Neural cell (in vitro differentiated cells): ENCODE data around the gene TRAF2. TPM values are rescaled to one million over a fixed set of nuclear protein-coding genes. Genes with fewer than 3 reads are reported as not detected.

Experiments
- H2AFZ ChIP-seq: fragments of 200-600, 300-800 bp; sonication (generic), shearing (Covaris generic); 2 replicates; pipeline ENCODE4 v1.6.0; 2014; ENCODE audit warnings: low read depth, mild to moderate bottlenecking, antibody characterized with exemption, low read length, moderate library complexity
- H3F3A ChIP-seq: fragments of 200-600 bp; shearing (Covaris generic); 2 replicates; pipeline ENCODE4 v1.6.1; 2016; ENCODE audit warnings: mild to moderate bottlenecking, moderate library complexity, mixed read lengths, antibody characterized with exemption, low read length; ENCODE audit not compliant: insufficient read depth, poor library complexity, severe bottlenecking
- H3K27ac ChIP-seq: fragments of 200-600, 300-800 bp; sonication (generic), shearing (Covaris generic); 2 replicates; pipeline ENCODE4 v1.5.1; 2014; ENCODE audit warnings: mild to moderate bottlenecking, low read length, moderate library complexity
- H3K27me3 ChIP-seq: fragments of 300-800, 200-600 bp; sonication (generic), shearing (Covaris generic); 2 replicates; pipeline ENCODE4 v1.6.0; 2014; ENCODE audit warnings: mild to moderate bottlenecking, low read depth, low read length, moderate library complexity; ENCODE audit not compliant: insufficient read depth
- H3K36me3 ChIP-seq: fragments of 300-800, 200-600 bp; sonication (generic), shearing (Covaris generic); 2 replicates; pipeline ENCODE4 v1.5.1; 2014; ENCODE audit warnings: mild to moderate bottlenecking, antibody characterized with exemption, low read length, moderate library complexity; ENCODE audit not compliant: insufficient read depth
- H3K4me2 ChIP-seq: fragments of 300-800, 200-600 bp; sonication (generic), shearing (Covaris generic); 2 replicates; pipeline ENCODE4 v1.6.0; 2014; ENCODE audit warnings: mild to moderate bottlenecking, low read length
- H3K4me3 ChIP-seq: fragments of 300-800, 200-600 bp; sonication (generic), shearing (Covaris generic); 2 replicates; pipeline ENCODE4 v1.5.1; 2014; ENCODE audit warnings: mild to moderate bottlenecking, low read length, moderate library complexity
- H3K79me2 ChIP-seq: fragments of 200-600 bp; shearing (Covaris generic); replicated peaks from 2 replicates; pipeline ENCODE4 v1.6.0; 2014; ENCODE audit warnings: mild to moderate bottlenecking, low read length, moderate library complexity; ENCODE audit not compliant: insufficient read depth
- H3K9ac ChIP-seq: fragments of 300-800, 200-600 bp; sonication (generic), shearing (Covaris generic); 2 replicates; pipeline ENCODE4 v1.6.1; 2016; ENCODE audit warnings: mild to moderate bottlenecking, low read length, mixed read lengths
- H3K9me2 ChIP-seq: fragments of 200-600 bp; shearing (Covaris generic); 2 replicates; pipeline ENCODE4 v1.6.1; 2016; ENCODE audit warnings: mild to moderate bottlenecking, low read length, mixed read lengths; ENCODE audit not compliant: insufficient read depth
- H3K9me3 ChIP-seq: fragments of 200-600, 300-800 bp; sonication (generic), shearing (Covaris generic); 2 replicates; pipeline ENCODE4 v1.6.1; 2016; ENCODE audit warnings: mild to moderate bottlenecking, mixed run types, low read length, moderate library complexity, mixed read lengths
- H4K20me1 ChIP-seq: fragments of 200-600 bp; shearing (Covaris generic); 2 replicates; pipeline ENCODE4 v1.6.1; 2016; ENCODE audit warnings: mild to moderate bottlenecking, mixed run types; ENCODE audit not compliant: insufficient read depth
- EP300 ChIP-seq: fragments of 450-650 bp; conservative IDR thresholded peaks from 2 replicates; pipeline ENCODE4 v1.6.1; 2014; ENCODE audit warnings: antibody characterized with exemption, mild to moderate bottlenecking, moderate library complexity; ENCODE audit not compliant: poor library complexity, severe bottlenecking
- EZH2 ChIP-seq: fragments of 200-600, 300-800 bp; shearing (Covaris generic), sonication (generic); IDR thresholded peaks from 2 replicates; pipeline ENCODE4 v1.6.1; 2014; ENCODE audit warnings: antibody characterized with exemption, low read length, borderline replicate concordance, mild to moderate bottlenecking; ENCODE audit not compliant: insufficient read depth, poor library complexity, severe bottlenecking
- MXI1 ChIP-seq: fragments of 450-650 bp; conservative IDR thresholded peaks from 2 replicates; pipeline ENCODE4 v1.6.1; 2014; ENCODE audit warnings: antibody characterized with exemption, mild to moderate bottlenecking; ENCODE audit not compliant: poor library complexity, severe bottlenecking
- POLR2AphosphoS5 ChIP-seq: IDR thresholded peaks from 2 replicates; pipeline ENCODE4 v1.6.1; 2012
- RAD21 ChIP-seq: fragments of 450-650 bp; conservative IDR thresholded peaks from 2 replicates; pipeline ENCODE4 v1.6.1; 2014; ENCODE audit warnings: antibody characterized with exemption, mild to moderate bottlenecking, moderate library complexity
- SMC3 ChIP-seq: fragments of 450-650 bp; conservative IDR thresholded peaks from 2 replicates; pipeline ENCODE4 v1.6.1; 2014; ENCODE audit warnings: antibody characterized with exemption, mild to moderate bottlenecking, moderate library complexity; ENCODE audit not compliant: poor library complexity
- TAF1 ChIP-seq: IDR thresholded peaks from 2 replicates; pipeline ENCODE4 v1.6.1; 2012; ENCODE audit warnings: low read depth
- polyA plus RNA-seq: library from polyadenylated mRNA; depleted of rRNA; stranded (reverse); fragments of >200 nt; gene quantifications from 2 replicates; pipeline ENCODE4 v1.2.3, GENCODE V29; 2014
- TF ChIP-seq, protein P1 (sequence below): fragments of 450-650 bp; IDR thresholded peaks from 2 replicates; pipeline ENCODE4 v1.5.1; 2014; ENCODE audit warnings: antibody characterized with exemption, mild to moderate bottlenecking, moderate library complexity; ENCODE audit not compliant: poor library complexity, severe bottlenecking
- TF ChIP-seq, protein P2 (sequence below): IDR thresholded peaks from 2 replicates; pipeline ENCODE4 v1.6.1; 2012; ENCODE audit warnings: borderline replicate concordance

Gene TRAF2
- polyA plus RNA-seq, 1 donor from 2014 or later: 14.6 TPM

DNA sequence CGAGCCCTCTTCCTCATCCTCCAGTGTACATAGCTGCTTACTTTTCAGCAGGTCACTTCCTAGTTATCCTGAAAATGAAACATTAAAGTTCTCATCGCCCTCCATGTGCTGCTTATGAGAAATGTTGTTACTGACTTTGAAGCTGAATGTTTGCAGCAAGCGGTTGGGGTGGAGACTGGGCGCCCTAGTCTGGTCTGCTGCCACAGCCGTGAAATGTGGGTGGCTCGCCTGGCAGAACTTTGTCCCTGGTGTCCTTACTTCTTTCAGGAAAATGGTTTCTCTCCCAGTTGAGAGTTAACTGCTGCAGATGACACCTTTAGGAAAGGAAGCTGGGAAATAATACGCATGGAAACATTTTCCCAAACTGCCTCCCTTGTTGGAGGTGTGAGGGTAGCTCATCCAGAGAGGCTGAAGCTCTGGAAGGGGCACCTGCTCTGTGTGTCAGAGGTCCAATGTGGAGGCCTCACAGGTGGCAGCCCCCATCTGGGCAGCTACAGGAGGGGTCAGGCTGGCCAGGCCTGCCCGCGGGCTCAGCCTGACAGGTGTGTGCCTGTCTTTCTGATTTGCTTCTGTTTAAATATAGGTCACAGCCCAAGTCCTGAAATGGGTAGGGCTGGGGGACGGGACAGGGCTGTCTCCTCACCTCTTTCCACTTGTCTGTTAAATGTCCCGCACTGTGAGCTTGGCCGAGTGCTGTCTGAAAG lies 24.0 kb downstream of the TRAF2 start:
- Histone ChIP-seq H3K4me3 (no peak overlapping the region), H3K9ac (no peak overlapping the region), H2AFZ (no peak overlapping the region), H3K27ac (no peak overlapping the region), H4K20me1 (no peaks in the 10 kb centered on the region), H3F3A (no peaks in the 10 kb centered on the region), H3K79me2 (no peaks in the 10 kb centered on the region), H3K36me3 (no peaks in the 10 kb centered on the region), H3K9me3 (no peaks in the 10 kb centered on the region), H3K4me2 (no peak overlapping the region), H3K9me2 (no peaks in the 10 kb centered on the region), H3K27me3 (no peaks in the 10 kb centered on the region)
- no peak for TF ChIP-seq RAD21
- TF ChIP-seq, protein P1, sequence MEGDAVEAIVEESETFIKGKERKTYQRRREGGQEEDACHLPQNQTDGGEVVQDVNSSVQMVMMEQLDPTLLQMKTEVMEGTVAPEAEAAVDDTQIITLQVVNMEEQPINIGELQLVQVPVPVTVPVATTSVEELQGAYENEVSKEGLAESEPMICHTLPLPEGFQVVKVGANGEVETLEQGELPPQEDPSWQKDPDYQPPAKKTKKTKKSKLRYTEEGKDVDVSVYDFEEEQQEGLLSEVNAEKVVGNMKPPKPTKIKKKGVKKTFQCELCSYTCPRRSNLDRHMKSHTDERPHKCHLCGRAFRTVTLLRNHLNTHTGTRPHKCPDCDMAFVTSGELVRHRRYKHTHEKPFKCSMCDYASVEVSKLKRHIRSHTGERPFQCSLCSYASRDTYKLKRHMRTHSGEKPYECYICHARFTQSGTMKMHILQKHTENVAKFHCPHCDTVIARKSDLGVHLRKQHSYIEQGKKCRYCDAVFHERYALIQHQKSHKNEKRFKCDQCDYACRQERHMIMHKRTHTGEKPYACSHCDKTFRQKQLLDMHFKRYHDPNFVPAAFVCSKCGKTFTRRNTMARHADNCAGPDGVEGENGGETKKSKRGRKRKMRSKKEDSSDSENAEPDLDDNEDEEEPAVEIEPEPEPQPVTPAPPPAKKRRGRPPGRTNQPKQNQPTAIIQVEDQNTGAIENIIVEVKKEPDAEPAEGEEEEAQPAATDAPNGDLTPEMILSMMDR: no peak
- no peak for TF ChIP-seq EZH2
- TF ChIP-seq, protein P2, sequence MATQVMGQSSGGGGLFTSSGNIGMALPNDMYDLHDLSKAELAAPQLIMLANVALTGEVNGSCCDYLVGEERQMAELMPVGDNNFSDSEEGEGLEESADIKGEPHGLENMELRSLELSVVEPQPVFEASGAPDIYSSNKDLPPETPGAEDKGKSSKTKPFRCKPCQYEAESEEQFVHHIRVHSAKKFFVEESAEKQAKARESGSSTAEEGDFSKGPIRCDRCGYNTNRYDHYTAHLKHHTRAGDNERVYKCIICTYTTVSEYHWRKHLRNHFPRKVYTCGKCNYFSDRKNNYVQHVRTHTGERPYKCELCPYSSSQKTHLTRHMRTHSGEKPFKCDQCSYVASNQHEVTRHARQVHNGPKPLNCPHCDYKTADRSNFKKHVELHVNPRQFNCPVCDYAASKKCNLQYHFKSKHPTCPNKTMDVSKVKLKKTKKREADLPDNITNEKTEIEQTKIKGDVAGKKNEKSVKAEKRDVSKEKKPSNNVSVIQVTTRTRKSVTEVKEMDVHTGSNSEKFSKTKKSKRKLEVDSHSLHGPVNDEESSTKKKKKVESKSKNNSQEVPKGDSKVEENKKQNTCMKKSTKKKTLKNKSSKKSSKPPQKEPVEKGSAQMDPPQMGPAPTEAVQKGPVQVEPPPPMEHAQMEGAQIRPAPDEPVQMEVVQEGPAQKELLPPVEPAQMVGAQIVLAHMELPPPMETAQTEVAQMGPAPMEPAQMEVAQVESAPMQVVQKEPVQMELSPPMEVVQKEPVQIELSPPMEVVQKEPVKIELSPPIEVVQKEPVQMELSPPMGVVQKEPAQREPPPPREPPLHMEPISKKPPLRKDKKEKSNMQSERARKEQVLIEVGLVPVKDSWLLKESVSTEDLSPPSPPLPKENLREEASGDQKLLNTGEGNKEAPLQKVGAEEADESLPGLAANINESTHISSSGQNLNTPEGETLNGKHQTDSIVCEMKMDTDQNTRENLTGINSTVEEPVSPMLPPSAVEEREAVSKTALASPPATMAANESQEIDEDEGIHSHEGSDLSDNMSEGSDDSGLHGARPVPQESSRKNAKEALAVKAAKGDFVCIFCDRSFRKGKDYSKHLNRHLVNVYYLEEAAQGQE: no peak
- TF ChIP-seq TAF1: no peak
- no peak for TF ChIP-seq EP300
- no peak for TF ChIP-seq SMC3
- TF ChIP-seq POLR2AphosphoS5: no peak
- no peak for TF ChIP-seq MXI1

DNA sequence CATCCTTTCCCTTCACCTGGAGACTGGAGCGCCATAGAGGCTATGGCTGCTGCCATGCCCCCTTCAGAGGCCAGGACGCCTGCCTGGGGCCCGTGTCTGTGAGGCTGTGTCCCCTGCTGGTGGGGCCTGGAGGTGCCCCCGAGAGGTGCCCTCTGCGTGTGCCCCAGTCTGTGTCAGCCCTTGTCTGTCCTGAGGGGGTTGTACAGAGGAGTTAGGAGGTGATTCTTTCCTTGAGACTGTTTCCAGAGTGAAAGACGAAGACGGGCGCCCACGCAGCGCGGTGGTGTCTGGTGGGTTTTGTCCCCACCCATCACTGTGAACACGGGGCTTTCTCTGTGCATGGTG lies 24.6 kb downstream of the TRAF2 start:
- no peak overlapping the region for H3K4me2 ChIP-seq
- no peak for TF ChIP-seq RAD21
- H3K27ac ChIP-seq: no peak overlapping the region
- H3K9me2 ChIP-seq: no peaks in the 10 kb centered on the region
- no peak overlapping the region for H3K4me3 ChIP-seq
- no peaks in the 10 kb centered on the region for H3K9me3 ChIP-seq
- no peak overlapping the region for H3K9ac ChIP-seq
- no peaks in the 10 kb centered on the region for H3K79me2 ChIP-seq
- no peaks in the 10 kb centered on the region for H3F3A ChIP-seq
- no peaks in the 10 kb centered on the region for H3K27me3 ChIP-seq
- H3K36me3 ChIP-seq: no peaks in the 10 kb centered on the region
- no peaks in the 10 kb centered on the region for H4K20me1 ChIP-seq
- no peak overlapping the region for H2AFZ ChIP-seq
